Activated T-helper 2 cell treated with anti-CD3 and anti-CD28 coated beads, Interferon-gamma antibody, Interleukin-2, Interleukin-4, amounts not matched to agents 10 μg/mL and 5 μg/mL and 100 μg/mL, durations not matched to agents 14 hours and 24 hours and 36 hours (primary cell): Measurements from ENCODE around the gene SFRP5. TPM values are rescaled to one million over a fixed set of nuclear protein-coding genes. Genes with fewer than 3 reads are reported as not detected.

Source experiments
- DNase-seq: peaks from one replicate; pipeline ENCODE4 v3.0.0; 2021; ENCODE audit warnings: low spot score
- H3K27ac Mint-ChIP-seq: one replicate; pipeline ENCODE4 v1.8.0; 2021; ENCODE audit warnings: mixed read lengths
- H3K27me3 Mint-ChIP-seq: one replicate; pipeline ENCODE4 v1.8.0; 2021; ENCODE audit warnings: low read depth, mixed read lengths
- H3K36me3 Mint-ChIP-seq: one replicate; pipeline ENCODE4 v1.8.0; 2021; ENCODE audit warnings: low read depth, mixed read lengths
- H3K4me1 Mint-ChIP-seq: one replicate; pipeline ENCODE4 v1.8.0; 2021; ENCODE audit warnings: low read depth, mixed read lengths
- H3K4me3 Mint-ChIP-seq: one replicate; pipeline ENCODE4 v1.8.0; 2021; ENCODE audit warnings: low read depth, mild to moderate bottlenecking, moderate library complexity, mixed read lengths
- H3K9me3 Mint-ChIP-seq: one replicate; pipeline ENCODE4 v1.8.0; 2021; ENCODE audit warnings: mixed read lengths
- intact Hi-C: fragments of 100-400 bp; cut with micrococcal nuclease; formaldehyde crosslinking; loops from one replicate; pipeline ENCODE4 v1.15.1; 2023
- total RNA-seq: library from RNA; stranded (reverse); gene quantifications from 2 replicates; pipeline ENCODE4 v1.2.3, GENCODE V29; 2022

Gene SFRP5
- total RNA-seq, 1 donor from 2014 or later, result not detected

- H3K4me3 Mint-ChIP-seq, result peak overlapping the region; percentile 93
- peaks cover 3% of the 10 kb centered on the region for H3K9me3 Mint-ChIP-seq
- intact Hi-C loops, result no loop called here
- H3K36me3 Mint-ChIP-seq, result peaks cover 38% of the 10 kb centered on the region
- H3K4me1 Mint-ChIP-seq, result peaks cover 36% of the 10 kb centered on the region
- no peak for DNase-seq
- no peaks in the 10 kb centered on the region for H3K27me3 Mint-ChIP-seq
- peak overlapping the region; percentile 93 for H3K27ac Mint-ChIP-seq
Measured at GRCh38 chr10:97736403-97736901, 35.3 kb downstream of the SFRP5 start.

GRCh38 chr10:97734021-97734420 is 37.8 kb downstream of the SFRP5 start:
- peaks cover 3% of the 10 kb centered on the region for H3K9me3 Mint-ChIP-seq
- H3K27me3 Mint-ChIP-seq, result no peaks in the 10 kb centered on the region
- intact Hi-C loops, result no loop called here
- no peak for DNase-seq
- peaks cover 15% of the 10 kb centered on the region for H3K36me3 Mint-ChIP-seq
- H3K4me1 Mint-ChIP-seq, result peaks cover 23% of the 10 kb centered on the region
- H3K27ac Mint-ChIP-seq, result no peak overlapping the region
- H3K4me3 Mint-ChIP-seq, result no peak overlapping the region

GRCh38 chr10:97733256-97733655 is 38.5 kb downstream of the SFRP5 start:
- H3K9me3 Mint-ChIP-seq, result peaks cover 3% of the 10 kb centered on the region
- peaks cover 19% of the 10 kb centered on the region for H3K4me1 Mint-ChIP-seq
- H3K27ac Mint-ChIP-seq, result no peak overlapping the region
- no peak overlapping the region for H3K4me3 Mint-ChIP-seq
- H3K27me3 Mint-ChIP-seq, result no peaks in the 10 kb centered on the region
- DNase-seq, result no peak
- intact Hi-C loops, result no loop called here
- peaks cover 10% of the 10 kb centered on the region for H3K36me3 Mint-ChIP-seq

- Mint-ChIP-seq H3K4me3 (no peak overlapping the region), H3K36me3 (peaks cover 2% of the 10 kb centered on the region), H3K27ac (no peak overlapping the region), H3K9me3 (peaks cover 3% of the 10 kb centered on the region), H3K4me1 (peaks cover 13% of the 10 kb centered on the region), H3K27me3 (no peaks in the 10 kb centered on the region)
- no peak for DNase-seq
- intact Hi-C loops, result no loop called here
Measured at GRCh38 chr10:97732052-97732359, 39.8 kb downstream of the SFRP5 start.

GRCh38 chr10:97731346-97732051 is 40.3 kb downstream of the SFRP5 start:
- Mint-ChIP-seq H3K36me3 (no peaks in the 10 kb centered on the region), H3K27me3 (no peaks in the 10 kb centered on the region), H3K4me3 (no peak overlapping the region), H3K4me1 (peaks cover 9% of the 10 kb centered on the region), H3K27ac (no peak overlapping the region), H3K9me3 (peaks cover 3% of the 10 kb centered on the region)
- intact Hi-C loops, result loop anchor here (1.0 to 2.0 kb wide), 2 partner anchors 22 to 31 kb away; no protein-coding TSS in a partner anchor
- DNase-seq, result no peak

GRCh38 chr10:97729014-97729413 is 42.8 kb downstream of the SFRP5 start:
- Mint-ChIP-seq H3K27ac (no peak overlapping the region), H3K36me3 (no peaks in the 10 kb centered on the region), H3K4me1 (peaks cover 2% of the 10 kb centered on the region), H3K9me3 (no peaks in the 10 kb centered on the region), H3K4me3 (no peak overlapping the region), H3K27me3 (no peaks in the 10 kb centered on the region)
- intact Hi-C loops, result no loop called here
- DNase-seq, result no peak

GRCh38 chr10:97726636-97727178 is 45.1 kb downstream of the SFRP5 start:
- peaks cover 7% of the 10 kb centered on the region for H3K4me1 Mint-ChIP-seq
- H3K4me3 Mint-ChIP-seq, result no peak overlapping the region
- intact Hi-C loops, result no loop called here
- no peak overlapping the region for H3K27ac Mint-ChIP-seq
- no peak for DNase-seq
- no peaks in the 10 kb centered on the region for H3K36me3 Mint-ChIP-seq
- no peaks in the 10 kb centered on the region for H3K9me3 Mint-ChIP-seq
- H3K27me3 Mint-ChIP-seq, result no peaks in the 10 kb centered on the region

- intact Hi-C loops, result no loop called here
- H3K9me3 Mint-ChIP-seq, result no peaks in the 10 kb centered on the region
Measured at GRCh38 chr10:97724341-97724941, 47.4 kb downstream of the SFRP5 start.

GRCh38 chr10:97723001-97723400 is 48.8 kb downstream of the SFRP5 start:
- no peak for DNase-seq
- H3K9me3 Mint-ChIP-seq, result no peaks in the 10 kb centered on the region
- peaks cover 2% of the 10 kb centered on the region for H3K27me3 Mint-ChIP-seq
- no peaks in the 10 kb centered on the region for H3K36me3 Mint-ChIP-seq
- H3K4me3 Mint-ChIP-seq, result no peak overlapping the region
- H3K27ac Mint-ChIP-seq, result no peak overlapping the region
- peaks cover 7% of the 10 kb centered on the region for H3K4me1 Mint-ChIP-seq
- intact Hi-C loops, result no loop called here

More at GRCh38 chr10:97724341-97724941, 47.4 kb downstream of the SFRP5 start:
- no peaks in the 10 kb centered on the region for H3K36me3 Mint-ChIP-seq
- H3K4me1 Mint-ChIP-seq, result peaks cover 7% of the 10 kb centered on the region
- H3K27me3 Mint-ChIP-seq, result no peaks in the 10 kb centered on the region
- no peak overlapping the region for H3K4me3 Mint-ChIP-seq
- no peak for DNase-seq
- no peak overlapping the region for H3K27ac Mint-ChIP-seq

- DNase-seq, result no peak
- intact Hi-C loops, result no loop called here
- peaks cover 7% of the 10 kb centered on the region for H3K4me1 Mint-ChIP-seq
- no peaks in the 10 kb centered on the region for H3K9me3 Mint-ChIP-seq
- no peak overlapping the region for H3K27ac Mint-ChIP-seq
- H3K36me3 Mint-ChIP-seq, result no peaks in the 10 kb centered on the region
- no peak overlapping the region for H3K4me3 Mint-ChIP-seq
- peaks cover 2% of the 10 kb centered on the region for H3K27me3 Mint-ChIP-seq
Measured at GRCh38 chr10:97721871-97722780, 49.7 kb downstream of the SFRP5 start.

GRCh38 chr10:97719602-97720001 is 52.2 kb downstream of the SFRP5 start:
- intact Hi-C loops, result no loop called here
- H3K9me3 Mint-ChIP-seq, result no peaks in the 10 kb centered on the region
- H3K4me1 Mint-ChIP-seq, result peaks cover 5% of the 10 kb centered on the region
- H3K36me3 Mint-ChIP-seq, result no peaks in the 10 kb centered on the region
- peaks cover 2% of the 10 kb centered on the region for H3K27me3 Mint-ChIP-seq
- DNase-seq, result no peak
- H3K4me3 Mint-ChIP-seq, result no peak overlapping the region
- no peak overlapping the region for H3K27ac Mint-ChIP-seq

- Mint-ChIP-seq H3K36me3 (no peaks in the 10 kb centered on the region), H3K27ac (no peak overlapping the region), H3K9me3 (no peaks in the 10 kb centered on the region), H3K4me3 (no peak overlapping the region), H3K27me3 (peaks cover 4% of the 10 kb centered on the region), H3K4me1 (peaks cover 7% of the 10 kb centered on the region)
- no peak for DNase-seq
- intact Hi-C loops, result no loop called here
Measured at GRCh38 chr10:97718659-97719142, 53.1 kb downstream of the SFRP5 start.
